HEK293 (cell line): ENCODE data around the gene POLK.
A peak's percentile ranks its signal among the peaks of the same experiment; 100 is the strongest.

Experiments
- CTCF ChIA-PET: fragments of 350-600 bp; formaldehyde crosslinking; extraction: SDS; loops from one replicate; lab custom pipeline; 2021; ENCODE audit warnings: antibody characterized with exemption; lab: Yijun Ruan, JAX
- POLR2A ChIA-PET: fragments of 300-600 bp; formaldehyde crosslinking; extraction: SDS; loops from one replicate; lab custom pipeline; 2020; ENCODE audit warnings: antibody characterized with exemption, inconsistent platforms; lab: Yijun Ruan, JAX
- H3K27ac ChIP-seq: fragments of 200-500 bp; sonication (Bioruptor generic); 2 replicates; pipeline ENCODE4 v1.5.1; 2014; ENCODE audit warnings: low read depth, low read length, control low read depth, inconsistent platforms; ENCODE audit errors: extremely low read depth
- H3K36me3 ChIP-seq, 2 experiments: fragments of 200-500 bp in 1 of 2; sonication (Bioruptor generic) in 1 of 2; 1 replicate in 1 of 2; 2 replicates in 1 of 2; pipeline ENCODE4 v1.5.1; 2014 to 2017; ENCODE audit warnings: inconsistent platforms in 2 of 2, low read length in 2 of 2; ENCODE audit not compliant: control insufficient read depth in 2 of 2, insufficient read depth in 1 of 2
- H3K4me1 ChIP-seq: fragments of 200-500 bp; sonication (Bioruptor generic); 2 replicates; pipeline ENCODE4 v1.5.1; 2014; ENCODE audit warnings: mild to moderate bottlenecking, low read length, inconsistent platforms; ENCODE audit not compliant: control insufficient read depth, insufficient read depth
- H3K4me3 ChIP-seq: 2 replicates; pipeline ENCODE4 v1.5.1; 2011; ENCODE audit warnings: low read depth, mild to moderate bottlenecking, control low read depth, low read length, moderate library complexity
- H3K9me3 ChIP-seq: fragments of 200-500 bp; sonication (Bioruptor generic); 2 replicates; pipeline ENCODE4 v1.5.1; 2014; ENCODE audit warnings: low read depth, low read length, inconsistent platforms; ENCODE audit not compliant: control insufficient read depth, insufficient read depth
- BCL6B ChIP-seq: fragments of 450-650 bp; formaldehyde crosslinking; IDR thresholded peaks from 2 replicates; pipeline ENCODE4 v1.5.1; 2017; ENCODE audit warnings: missing biosample characterization, missing genetic modification characterization
- GLI2 ChIP-seq: fragments of 450-650 bp; formaldehyde crosslinking; IDR thresholded peaks from 2 replicates; pipeline ENCODE4; 2017; ENCODE audit warnings: missing biosample characterization, missing genetic modification characterization, low read depth, borderline replicate concordance
- KLF7 ChIP-seq: fragments of 450-650 bp; formaldehyde crosslinking; IDR thresholded peaks from 2 replicates; pipeline ENCODE4 v1.5.1; 2016; ENCODE audit warnings: missing biosample characterization, missing genetic modification characterization, borderline replicate concordance
- PRDM1 ChIP-seq: fragments of 450-650 bp; formaldehyde crosslinking; IDR thresholded peaks from 2 replicates; pipeline ENCODE4; 2016; ENCODE audit warnings: missing biosample characterization, missing genetic modification characterization
- SP3 ChIP-seq: fragments of 450-650 bp; formaldehyde crosslinking; IDR thresholded peaks from 2 replicates; pipeline ENCODE4 v1.5.1; 2016; ENCODE audit warnings: missing biosample characterization, missing genetic modification characterization
- TCF7L2 ChIP-seq: IDR thresholded peaks from 2 replicates; pipeline ENCODE4 v1.6.1; 2011; ENCODE audit warnings: low read depth, mild to moderate bottlenecking, inconsistent platforms, low read length, moderate library complexity, borderline replicate concordance
- WT1 ChIP-seq: fragments of 450-650 bp; formaldehyde crosslinking; IDR thresholded peaks from 2 replicates; pipeline ENCODE4 v1.5.1; 2016; ENCODE audit warnings: missing biosample characterization, missing genetic modification characterization
- ZBTB20 ChIP-seq: fragments of 450-650 bp; formaldehyde crosslinking; IDR thresholded peaks from 2 replicates; pipeline ENCODE4 v1.5.1; 2016; ENCODE audit warnings: missing biosample characterization, missing genetic modification characterization
- ZBTB21 ChIP-seq: fragments of 450-650 bp; formaldehyde crosslinking; IDR thresholded peaks from 2 replicates; pipeline ENCODE4 v1.5.1; 2017; ENCODE audit warnings: missing biosample characterization, missing genetic modification characterization
- ZBTB6 ChIP-seq: fragments of 450-650 bp; formaldehyde crosslinking; IDR thresholded peaks from 2 replicates; pipeline ENCODE4 v1.5.1; 2017; ENCODE audit warnings: missing biosample characterization, missing genetic modification characterization
- ZIC2 ChIP-seq: fragments of 450-650 bp; formaldehyde crosslinking; IDR thresholded peaks from 2 replicates; pipeline ENCODE4 v1.5.1; 2016; ENCODE audit warnings: missing biosample characterization, missing genetic modification characterization
- ZNF112 ChIP-seq: fragments of 450-650 bp; formaldehyde crosslinking; IDR thresholded peaks from 2 replicates; pipeline ENCODE4 v1.5.0; 2017; ENCODE audit warnings: missing biosample characterization, missing genetic modification characterization
- ZNF132 ChIP-seq: fragments of 450-650 bp; formaldehyde crosslinking; IDR thresholded peaks from 2 replicates; pipeline ENCODE4 v1.5.1; 2017; ENCODE audit warnings: missing biosample characterization, missing genetic modification characterization, borderline replicate concordance
- ZNF140 ChIP-seq: fragments of 450-650 bp; formaldehyde crosslinking; IDR thresholded peaks from 2 replicates; pipeline ENCODE4 v1.5.1; 2016; ENCODE audit warnings: missing biosample characterization, missing genetic modification characterization
- ZNF155 ChIP-seq: fragments of 450-650 bp; formaldehyde crosslinking; IDR thresholded peaks from 2 replicates; pipeline ENCODE4 v1.5.1; 2016; ENCODE audit warnings: missing biosample characterization, missing genetic modification characterization
- ZNF19 ChIP-seq: fragments of 450-650 bp; formaldehyde crosslinking; IDR thresholded peaks from 2 replicates; pipeline ENCODE4; 2016; ENCODE audit warnings: missing biosample characterization, missing genetic modification characterization, low read depth
- ZNF2 ChIP-seq: fragments of 450-650 bp; formaldehyde crosslinking; IDR thresholded peaks from 2 replicates; pipeline ENCODE4 v1.5.1; 2016; ENCODE audit warnings: missing biosample characterization, missing genetic modification characterization
- ZNF248 ChIP-seq: fragments of 450-650 bp; formaldehyde crosslinking; IDR thresholded peaks from 2 replicates; pipeline ENCODE4 v1.5.1; 2017; ENCODE audit warnings: missing biosample characterization, missing genetic modification characterization
- ZNF26 ChIP-seq: fragments of 450-650 bp; formaldehyde crosslinking; IDR thresholded peaks from 2 replicates; pipeline ENCODE4 v1.5.1; 2016; ENCODE audit warnings: missing biosample characterization, missing genetic modification characterization
- ZNF350 ChIP-seq: fragments of 450-650 bp; formaldehyde crosslinking; IDR thresholded peaks from 2 replicates; pipeline ENCODE4 v1.5.0; 2017; ENCODE audit warnings: missing biosample characterization, mild to moderate bottlenecking, missing genetic modification characterization
- ZNF354C ChIP-seq: fragments of 450-650 bp; formaldehyde crosslinking; IDR thresholded peaks from 2 replicates; pipeline ENCODE4 v1.5.1; 2016; ENCODE audit warnings: missing biosample characterization, missing genetic modification characterization, low read depth, borderline replicate concordance
- ZNF398 ChIP-seq: fragments of 450-650 bp; formaldehyde crosslinking; IDR thresholded peaks from 2 replicates; pipeline ENCODE4 v1.5.1; 2017; ENCODE audit warnings: missing biosample characterization, missing genetic modification characterization
- ZNF426 ChIP-seq: fragments of 450-650 bp; formaldehyde crosslinking; IDR thresholded peaks from 2 replicates; pipeline ENCODE4 v1.5.1; 2017; ENCODE audit warnings: missing biosample characterization, missing genetic modification characterization, mild to moderate bottlenecking, inconsistent platforms, moderate library complexity
- ZNF585B ChIP-seq: fragments of 450-650 bp; formaldehyde crosslinking; IDR thresholded peaks from 2 replicates; pipeline ENCODE4 v1.5.1; 2016; ENCODE audit warnings: missing biosample characterization, missing genetic modification characterization
- ZNF660 ChIP-seq: fragments of 450-650 bp; IDR thresholded peaks from 2 replicates; pipeline ENCODE4 v1.5.1; 2018; ENCODE audit warnings: missing biosample characterization, mild to moderate bottlenecking, missing genetic modification characterization

The POLK gene

GRCh38 chr5:75525344-75525743, 13.7 kb downstream of the POLK start (continued):
- no peak for TF ChIP-seq BCL6B (tag by site-specific recombination)

GRCh38 chr5:75526070-75526469, 14.4 kb downstream of the POLK start:
- Histone ChIP-seq H3K9me3 (no peaks in the 10 kb centered on the region), H3K36me3 (peaks cover 0 to 3% of the 10 kb centered on the region in 2 experiments; a peak in 2 of 3 replicates), H3K4me1 (no peaks in the 10 kb centered on the region), H3K27ac (no peak overlapping the region), H3K4me3 (no peak overlapping the region)
- CTCF ChIA-PET = interaction anchor here (0.6 kb wide), 1 partner anchor 366 kb away, joined by 3 read pairs; no protein-coding TSS in a partner anchor
- TF ChIP-seq GLI2 (tag by site-specific recombination) = no peak
- no peak for TF ChIP-seq ZNF26
- TF ChIP-seq PRDM1 (tag by site-specific recombination) = peak; percentile 79
- TF ChIP-seq ZNF350 (tag by site-specific recombination) = no peak
- no peak for TF ChIP-seq SP3 (tag by site-specific recombination)
- no peak for TF ChIP-seq ZBTB21
- no peak for TF ChIP-seq ZNF398 (tag by site-specific recombination)
- TF ChIP-seq ZNF112 = no peak
- POLR2A ChIA-PET = interaction anchor here (0.7 kb wide), 1 partner anchor 18 kb away, joined by 5 read pairs; no protein-coding TSS in a partner anchor

GRCh38 chr5:75529185-75529584, 17.5 kb downstream of the POLK start:
- no peaks in the 10 kb centered on the region; a peak in 1 of 3 replicates for H3K36me3 ChIP-seq
- H3K9me3 ChIP-seq = no peaks in the 10 kb centered on the region
- POLR2A ChIA-PET = no interaction called here
- H3K27ac ChIP-seq = no peak overlapping the region
- no peak for TF ChIP-seq ZNF19 (tag by site-specific recombination)
- no peak for TF ChIP-seq ZNF2 (tag by site-specific recombination)
- TF ChIP-seq WT1 (tag by site-specific recombination) = no peak
- TF ChIP-seq ZNF155 = no peak
- TF ChIP-seq ZNF354C = no peak
- no peak for TF ChIP-seq ZBTB21
- TF ChIP-seq ZNF660 (tag by site-specific recombination) = no peak
- TF ChIP-seq ZNF585B (tag by site-specific recombination) = no peak
- TF ChIP-seq ZNF426 (tag by site-specific recombination) = no peak
- TF ChIP-seq TCF7L2 = no peak
- TF ChIP-seq ZNF140 (tag by site-specific recombination) = no peak
- no peak for TF ChIP-seq ZNF248 (tag by site-specific recombination)
- TF ChIP-seq ZNF132 (tag by site-specific recombination) = no peak
- TF ChIP-seq ZBTB6 (tag by site-specific recombination) = no peak
- no peak for TF ChIP-seq ZBTB20 (tag by site-specific recombination)
- TF ChIP-seq KLF7 = no peak
- no peak for TF ChIP-seq ZIC2 (tag by site-specific recombination)
- CTCF ChIA-PET = no interaction called here
- no peak overlapping the region for H3K4me3 ChIP-seq
- no peaks in the 10 kb centered on the region for H3K4me1 ChIP-seq
